HCT116 (cell line): ENCODE data around the gene STIM2. TPM values are rescaled to one million over a fixed set of nuclear protein-coding genes. Genes with fewer than 3 reads are reported as not detected.

Source experiments
- ATAC-seq: fragments of 200-7000 bp; cut with Tn5 transposase; 2 replicates; pipeline ENCODE4 v1.9.1; 2020; ENCODE audit warnings: mild to moderate bottlenecking, moderate library complexity
- BruUV-seq: library from RNA; stranded (reverse); fragments of 400-500 nt; replicated peaks from 2 replicates; lab custom pipeline; 2021; lab: Mats Ljungman, UMichigan
- CTCF ChIA-PET: fragments of 300-600 bp; sonication (Branson Sonifier 250); formaldehyde crosslinking; loops from one replicate; lab custom pipeline; 2021; ENCODE audit warnings: antibody characterized with exemption; lab: Charles Lee
- POLR2A ChIA-PET: fragments of 300-600, 350-600 bp; sonication (Branson Sonifier 250); formaldehyde crosslinking; loops from one replicate; lab custom pipeline; 2021; ENCODE audit warnings: antibody characterized with exemption; lab: Charles Lee
- RAD21 ChIA-PET, 2 experiments: fragments of 300-600 bp; sonication (Branson Sonifier 250); formaldehyde crosslinking; loops; one replicate each; lab custom pipeline; 2023; ENCODE audit warnings: low total read pairs in 2 of 2; ENCODE audit not compliant: uncharacterized antibody in 2 of 2, unreplicated experiment in 2 of 2, low non-redundant PET in 1 of 2; lab: Charles Lee
- DNase-seq: peaks from one replicate; pipeline ENCODE4 v3.0.0-alpha.2; 2010; ENCODE audit warnings: low read depth, low spot score
- H2AFZ ChIP-seq: fragments of 200-600 bp; shearing (Covaris generic), sonication (generic); 2 replicates; pipeline ENCODE4 v1.6.1; 2017; ENCODE audit warnings: low read depth, mixed run types, mixed read lengths, antibody characterized with exemption, low read length; ENCODE audit not compliant: poor library complexity, severe bottlenecking
- H3K27ac ChIP-seq: 2 replicates; pipeline ENCODE4 v1.5.1; 2012; ENCODE audit warnings: low read depth, low read length
- H3K27me3 ChIP-seq: fragments of 200-600 bp; sonication (generic); 2 replicates; pipeline ENCODE4 v1.6.1; 2016; ENCODE audit warnings: mixed run types, low read length, mixed read lengths; ENCODE audit not compliant: insufficient read depth
- H3K36me3 ChIP-seq, 2 experiments: fragments of 200-500 bp in 1 of 2; fragments of 200-600 bp in 1 of 2; sonication (Bioruptor generic) in 1 of 2; sonication (generic) in 1 of 2; 2 replicates each; pipeline versions ENCODE4 v1.5.1 to v1.6.1; 2014 to 2016; ENCODE audit warnings: low read length in 2 of 2, inconsistent platforms in 1 of 2, mixed read lengths in 1 of 2, mixed run types in 1 of 2; ENCODE audit not compliant: insufficient read depth in 2 of 2, control insufficient read depth in 1 of 2
- H3K4me1 ChIP-seq, 2 experiments: fragments of 200-600 bp in 1 of 2; sonication (generic) in 1 of 2; 2 replicates each; pipeline versions ENCODE4 v1.5.1 to v1.6.1; 2012 to 2017; ENCODE audit warnings: low read length in 2 of 2, inconsistent platforms in 1 of 2, mild to moderate bottlenecking in 1 of 2, mixed read lengths in 1 of 2, mixed run types in 1 of 2, moderate library complexity in 1 of 2; ENCODE audit not compliant: insufficient read depth in 2 of 2, control insufficient read depth in 1 of 2
- H3K4me2 ChIP-seq: fragments of 200-600 bp; sonication (generic); 2 replicates; pipeline ENCODE4 v1.6.1; 2017; ENCODE audit warnings: mixed run types, low read length, mixed read lengths
- H3K4me3 ChIP-seq, 2 experiments: fragments of 200-600 bp in 1 of 2; sonication (generic) in 1 of 2; replicated peaks in 1 of 2; 2 replicates each; pipeline ENCODE4 v1.5.1; 2011 to 2016; ENCODE audit warnings: low read length in 2 of 2, control low read depth in 1 of 2, low read depth in 1 of 2, mild to moderate bottlenecking in 1 of 2, mixed read lengths in 1 of 2, mixed run types in 1 of 2
- H3K79me2 ChIP-seq: fragments of 200-600 bp; sonication (generic); 2 replicates; pipeline ENCODE4 v1.6.1; 2017; ENCODE audit warnings: mild to moderate bottlenecking, mixed run types, low read length, moderate library complexity, mixed read lengths; ENCODE audit not compliant: insufficient read depth
- H3K9ac ChIP-seq: fragments of 200-600 bp; sonication (generic); 2 replicates; pipeline ENCODE4 v1.6.1; 2016; ENCODE audit warnings: low read length, mixed read lengths
- H3K9me2 ChIP-seq: fragments of 200-600 bp; sonication (generic), shearing (Covaris generic); 2 replicates; pipeline ENCODE4 v1.6.1; 2017; ENCODE audit warnings: mixed run types, mild to moderate bottlenecking, moderate library complexity; ENCODE audit not compliant: insufficient read depth
- H3K9me3 ChIP-seq, 2 experiments: fragments of 200-500 bp in 1 of 2; fragments of 200-600 bp in 1 of 2; sonication (Bioruptor generic) in 1 of 2; sonication (generic) in 1 of 2; 2 replicates each; pipeline ENCODE4 v1.6.1; 2014 to 2017; ENCODE audit warnings: low read length in 2 of 2, mixed read lengths in 2 of 2, inconsistent platforms in 1 of 2, low read depth in 1 of 2, mild to moderate bottlenecking in 1 of 2, mixed run types in 1 of 2, moderate library complexity in 1 of 2; ENCODE audit not compliant: control insufficient read depth in 1 of 2, insufficient read depth in 1 of 2
- H4K20me1 ChIP-seq: fragments of 200-600 bp; sonication (generic), shearing (Covaris generic); 2 replicates; pipeline ENCODE4 v1.6.1; 2017; ENCODE audit warnings: mixed run types, mild to moderate bottlenecking, moderate library complexity; ENCODE audit not compliant: insufficient read depth
- EGR1 ChIP-seq: IDR thresholded peaks from 2 replicates; pipeline ENCODE4 v1.6.1; 2012; ENCODE audit warnings: low read depth
- ELF1 ChIP-seq: IDR thresholded peaks from 2 replicates; pipeline ENCODE4 v1.6.1; 2012; ENCODE audit warnings: low read depth, borderline replicate concordance
- EZH2 ChIP-seq: fragments of 200-600 bp; sonication (generic); IDR thresholded peaks from 2 replicates; pipeline ENCODE4 v1.6.1; 2017; ENCODE audit warnings: antibody characterized with exemption, mixed run types
- JUND ChIP-seq: IDR thresholded peaks from 2 replicates; pipeline ENCODE4 v1.6.1; 2012
- POLR2A ChIP-seq: IDR thresholded peaks from 2 replicates; pipeline ENCODE4 v1.7.0; 2011; ENCODE audit warnings: borderline replicate concordance; ENCODE audit not compliant: insufficient read depth, insufficient read length; ENCODE audit errors: extremely low read depth
- POLR2AphosphoS5 ChIP-seq: IDR thresholded peaks from 2 replicates; pipeline ENCODE4 v1.6.1; 2011; ENCODE audit warnings: mild to moderate bottlenecking, low read depth, low read length, moderate library complexity
- RAD21 ChIP-seq: IDR thresholded peaks from 2 replicates; pipeline ENCODE4 v1.6.1; 2012; ENCODE audit warnings: low read depth, mild to moderate bottlenecking
- SIN3A ChIP-seq: IDR thresholded peaks from 2 replicates; pipeline ENCODE4 v1.6.1; 2012; ENCODE audit warnings: low read depth
- YY1 ChIP-seq: IDR thresholded peaks from 2 replicates; pipeline ENCODE4 v1.6.1; 2011; ENCODE audit warnings: low read length, low read depth, moderate library complexity, mild to moderate bottlenecking; ENCODE audit not compliant: insufficient replicate concordance; ENCODE audit errors: extremely low read depth
- ZFX ChIP-seq: fragments of 450-650 bp; IDR thresholded peaks from 2 replicates; pipeline ENCODE4 v1.6.1; 2017
- ZNF274 ChIP-seq: fragments of 200-500 bp; sonication (Bioruptor generic); IDR thresholded peaks from 2 replicates; pipeline ENCODE4 v1.6.1; 2014; ENCODE audit warnings: mild to moderate bottlenecking, low read depth, low read length, inconsistent platforms
- intact Hi-C: fragments of 100-400 bp; cut with micrococcal nuclease; formaldehyde crosslinking; loops from 2 replicates; pipeline ENCODE4 v1.10.0; 2022
- total RNA-seq: library from RNA; stranded (reverse); gene quantifications from one replicate; pipeline ENCODE4 v1.2.1, GENCODE V29; 2021; ENCODE audit not compliant: unreplicated experiment
- TF ChIP-seq, protein P1 (sequence below): IDR thresholded peaks from 2 replicates; pipeline ENCODE4 v1.6.1; 2012
- TF ChIP-seq, protein P2 (sequence below): IDR thresholded peaks from 2 replicates; pipeline ENCODE4 v1.6.1; 2012; ENCODE audit warnings: low read depth
- TF ChIP-seq, protein P3 (sequence below): IDR thresholded peaks from 2 replicates; pipeline ENCODE4 v1.6.1; 2011; ENCODE audit warnings: mild to moderate bottlenecking, low read length, moderate library complexity; ENCODE audit not compliant: insufficient replicate concordance; ENCODE audit errors: extremely low read depth
- TF ChIP-seq, protein P4 (sequence below): IDR thresholded peaks from 2 replicates; pipeline ENCODE4 v1.6.1; 2012

The STIM2 gene
- total RNA-seq, 1 experiment from 2014 or later = 65.9 TPM

DNA sequence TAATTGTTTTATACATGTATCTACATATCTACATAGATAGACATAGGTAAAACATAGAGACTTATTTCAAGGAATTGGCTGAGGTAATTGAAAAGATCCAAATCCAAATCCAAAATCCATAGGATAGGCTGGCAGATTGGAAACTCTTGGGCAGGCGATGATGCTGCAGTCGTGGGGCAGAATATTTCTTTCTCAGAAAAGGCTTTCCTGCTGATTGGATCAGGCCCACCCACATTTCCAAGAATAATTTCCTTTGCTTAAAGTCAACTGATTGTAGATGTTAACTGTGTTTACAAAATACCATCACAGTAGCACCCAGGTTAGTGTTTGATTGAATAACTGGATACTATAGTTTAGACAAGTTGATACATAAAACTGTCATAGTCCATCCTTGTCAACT lies 27.2 kb downstream of the STIM2 start (continued):
- no peak for TF ChIP-seq ELF1
- no peak for TF ChIP-seq RAD21
- TF ChIP-seq, protein P1, sequence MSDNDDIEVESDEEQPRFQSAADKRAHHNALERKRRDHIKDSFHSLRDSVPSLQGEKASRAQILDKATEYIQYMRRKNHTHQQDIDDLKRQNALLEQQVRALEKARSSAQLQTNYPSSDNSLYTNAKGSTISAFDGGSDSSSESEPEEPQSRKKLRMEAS = no peak

DNA sequence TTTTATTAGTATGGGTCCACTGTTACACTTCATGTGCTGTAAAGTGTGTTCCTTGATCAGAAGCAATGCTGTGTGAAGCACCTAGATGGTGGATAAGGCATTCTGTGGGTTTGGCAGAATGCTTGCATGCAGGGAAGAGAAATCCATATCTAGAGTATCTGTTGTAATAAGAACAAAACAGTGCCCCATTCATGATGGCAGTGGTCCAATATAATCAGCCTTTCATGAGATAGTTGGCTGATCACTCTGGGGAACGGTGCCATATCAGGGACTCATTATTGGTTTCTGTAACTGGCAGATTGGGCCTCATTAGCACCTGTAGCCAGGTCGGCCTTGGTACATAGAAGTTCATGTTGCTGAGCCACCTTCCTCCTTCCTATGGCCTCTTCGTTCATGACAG lies 28.7 kb downstream of the STIM2 start:
- RAD21 ChIA-PET = no interaction called here
- H2AFZ ChIP-seq = no peak overlapping the region
- BruUV-seq = no TSS peak

More for the DNA sequence above, 28.7 kb downstream of the STIM2 start:
- TF ChIP-seq POLR2AphosphoS5 (no peak), EGR1 (no peak), POLR2A (no peak), JUND (no peak), RAD21 (no peak), ZNF274 (no peak), ZFX (no peak), SIN3A (no peak), ELF1 (no peak), YY1 (no peak), EZH2 (no peak)
- TF ChIP-seq, protein P2, sequence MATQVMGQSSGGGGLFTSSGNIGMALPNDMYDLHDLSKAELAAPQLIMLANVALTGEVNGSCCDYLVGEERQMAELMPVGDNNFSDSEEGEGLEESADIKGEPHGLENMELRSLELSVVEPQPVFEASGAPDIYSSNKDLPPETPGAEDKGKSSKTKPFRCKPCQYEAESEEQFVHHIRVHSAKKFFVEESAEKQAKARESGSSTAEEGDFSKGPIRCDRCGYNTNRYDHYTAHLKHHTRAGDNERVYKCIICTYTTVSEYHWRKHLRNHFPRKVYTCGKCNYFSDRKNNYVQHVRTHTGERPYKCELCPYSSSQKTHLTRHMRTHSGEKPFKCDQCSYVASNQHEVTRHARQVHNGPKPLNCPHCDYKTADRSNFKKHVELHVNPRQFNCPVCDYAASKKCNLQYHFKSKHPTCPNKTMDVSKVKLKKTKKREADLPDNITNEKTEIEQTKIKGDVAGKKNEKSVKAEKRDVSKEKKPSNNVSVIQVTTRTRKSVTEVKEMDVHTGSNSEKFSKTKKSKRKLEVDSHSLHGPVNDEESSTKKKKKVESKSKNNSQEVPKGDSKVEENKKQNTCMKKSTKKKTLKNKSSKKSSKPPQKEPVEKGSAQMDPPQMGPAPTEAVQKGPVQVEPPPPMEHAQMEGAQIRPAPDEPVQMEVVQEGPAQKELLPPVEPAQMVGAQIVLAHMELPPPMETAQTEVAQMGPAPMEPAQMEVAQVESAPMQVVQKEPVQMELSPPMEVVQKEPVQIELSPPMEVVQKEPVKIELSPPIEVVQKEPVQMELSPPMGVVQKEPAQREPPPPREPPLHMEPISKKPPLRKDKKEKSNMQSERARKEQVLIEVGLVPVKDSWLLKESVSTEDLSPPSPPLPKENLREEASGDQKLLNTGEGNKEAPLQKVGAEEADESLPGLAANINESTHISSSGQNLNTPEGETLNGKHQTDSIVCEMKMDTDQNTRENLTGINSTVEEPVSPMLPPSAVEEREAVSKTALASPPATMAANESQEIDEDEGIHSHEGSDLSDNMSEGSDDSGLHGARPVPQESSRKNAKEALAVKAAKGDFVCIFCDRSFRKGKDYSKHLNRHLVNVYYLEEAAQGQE = no peak
- TF ChIP-seq, protein P3, sequence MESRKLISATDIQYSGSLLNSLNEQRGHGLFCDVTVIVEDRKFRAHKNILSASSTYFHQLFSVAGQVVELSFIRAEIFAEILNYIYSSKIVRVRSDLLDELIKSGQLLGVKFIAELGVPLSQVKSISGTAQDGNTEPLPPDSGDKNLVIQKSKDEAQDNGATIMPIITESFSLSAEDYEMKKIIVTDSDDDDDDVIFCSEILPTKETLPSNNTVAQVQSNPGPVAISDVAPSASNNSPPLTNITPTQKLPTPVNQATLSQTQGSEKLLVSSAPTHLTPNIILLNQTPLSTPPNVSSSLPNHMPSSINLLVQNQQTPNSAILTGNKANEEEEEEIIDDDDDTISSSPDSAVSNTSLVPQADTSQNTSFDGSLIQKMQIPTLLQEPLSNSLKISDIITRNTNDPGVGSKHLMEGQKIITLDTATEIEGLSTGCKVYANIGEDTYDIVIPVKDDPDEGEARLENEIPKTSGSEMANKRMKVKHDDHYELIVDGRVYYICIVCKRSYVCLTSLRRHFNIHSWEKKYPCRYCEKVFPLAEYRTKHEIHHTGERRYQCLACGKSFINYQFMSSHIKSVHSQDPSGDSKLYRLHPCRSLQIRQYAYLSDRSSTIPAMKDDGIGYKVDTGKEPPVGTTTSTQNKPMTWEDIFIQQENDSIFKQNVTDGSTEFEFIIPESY = no peak
- TF ChIP-seq, protein P4, sequence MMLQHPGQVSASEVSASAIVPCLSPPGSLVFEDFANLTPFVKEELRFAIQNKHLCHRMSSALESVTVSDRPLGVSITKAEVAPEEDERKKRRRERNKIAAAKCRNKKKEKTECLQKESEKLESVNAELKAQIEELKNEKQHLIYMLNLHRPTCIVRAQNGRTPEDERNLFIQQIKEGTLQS = no peak
- Histone ChIP-seq H3K4me2 (no peak overlapping the region), H3K27ac (no peak overlapping the region), H3K27me3 (no peaks in the 10 kb centered on the region), H3K9me3 (no peaks in the 10 kb centered on the region), H4K20me1 (no peaks in the 10 kb centered on the region), H3K9ac (no peak overlapping the region), H3K36me3 (no peaks in the 10 kb centered on the region), H3K4me3 (no peak overlapping the region), H3K9me2 (no peaks in the 10 kb centered on the region), H3K4me1 (no peaks in the 10 kb centered on the region), H3K79me2 (peaks cover 23% of the 10 kb centered on the region)
- DNase-seq = no peak
- intact Hi-C loops = no loop called here
- CTCF ChIA-PET = no interaction called here
- POLR2A ChIA-PET = no interaction called here
- no peak for ATAC-seq
